Measurements from ENCODE around the gene GPD1L. TPM values are rescaled to one million over a fixed set of nuclear protein-coding genes. Genes with fewer than 3 reads are reported as not detected.

The GPD1L gene
- total RNA-seq, 6 experiments from 2014 or later: 2.7 to 8.3 (median 4.2) TPM

DNA sequence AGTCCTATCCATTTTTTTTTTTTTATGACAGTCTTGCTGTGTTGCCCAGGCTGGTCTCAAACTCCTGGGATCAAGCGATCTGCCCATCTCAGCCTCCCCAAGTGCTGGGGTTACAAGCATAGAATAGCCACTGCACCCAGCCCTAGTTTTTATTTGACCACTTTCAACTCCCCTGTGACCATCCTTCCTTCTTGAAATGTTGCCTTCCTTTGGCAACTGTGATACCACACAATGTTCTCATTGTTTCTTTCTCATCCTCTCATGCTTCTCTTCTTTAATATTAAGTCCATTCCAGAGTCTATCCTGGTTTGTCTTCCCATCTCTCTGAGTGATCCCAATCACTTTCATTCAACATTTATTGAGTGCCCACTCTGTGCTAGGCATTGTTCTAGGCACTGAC is 7.9 kb upstream of the GPD1L start:
- TF ChIP-seq, protein P1, sequence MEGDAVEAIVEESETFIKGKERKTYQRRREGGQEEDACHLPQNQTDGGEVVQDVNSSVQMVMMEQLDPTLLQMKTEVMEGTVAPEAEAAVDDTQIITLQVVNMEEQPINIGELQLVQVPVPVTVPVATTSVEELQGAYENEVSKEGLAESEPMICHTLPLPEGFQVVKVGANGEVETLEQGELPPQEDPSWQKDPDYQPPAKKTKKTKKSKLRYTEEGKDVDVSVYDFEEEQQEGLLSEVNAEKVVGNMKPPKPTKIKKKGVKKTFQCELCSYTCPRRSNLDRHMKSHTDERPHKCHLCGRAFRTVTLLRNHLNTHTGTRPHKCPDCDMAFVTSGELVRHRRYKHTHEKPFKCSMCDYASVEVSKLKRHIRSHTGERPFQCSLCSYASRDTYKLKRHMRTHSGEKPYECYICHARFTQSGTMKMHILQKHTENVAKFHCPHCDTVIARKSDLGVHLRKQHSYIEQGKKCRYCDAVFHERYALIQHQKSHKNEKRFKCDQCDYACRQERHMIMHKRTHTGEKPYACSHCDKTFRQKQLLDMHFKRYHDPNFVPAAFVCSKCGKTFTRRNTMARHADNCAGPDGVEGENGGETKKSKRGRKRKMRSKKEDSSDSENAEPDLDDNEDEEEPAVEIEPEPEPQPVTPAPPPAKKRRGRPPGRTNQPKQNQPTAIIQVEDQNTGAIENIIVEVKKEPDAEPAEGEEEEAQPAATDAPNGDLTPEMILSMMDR (IDR thresholded peaks at IDR 0.05): no peak
- H3K27ac Mint-ChIP-seq: no peak overlapping the region
- H3K9me3 Mint-ChIP-seq: peaks cover 12% of the 10 kb centered on the region; the same call in 1 of the 2 replicates
- peaks cover 9% of the 10 kb centered on the region for H3K27me3 Mint-ChIP-seq (ENCODE audit: insufficient read depth)
- no peak for DNase-seq
- H3K4me1 Mint-ChIP-seq (ENCODE audit: low read depth): no peaks in the 10 kb centered on the region
- no peaks in the 10 kb centered on the region for H3K36me3 Mint-ChIP-seq (ENCODE audit: low read depth)
- H3K4me3 Mint-ChIP-seq: no peak overlapping the region

DNA sequence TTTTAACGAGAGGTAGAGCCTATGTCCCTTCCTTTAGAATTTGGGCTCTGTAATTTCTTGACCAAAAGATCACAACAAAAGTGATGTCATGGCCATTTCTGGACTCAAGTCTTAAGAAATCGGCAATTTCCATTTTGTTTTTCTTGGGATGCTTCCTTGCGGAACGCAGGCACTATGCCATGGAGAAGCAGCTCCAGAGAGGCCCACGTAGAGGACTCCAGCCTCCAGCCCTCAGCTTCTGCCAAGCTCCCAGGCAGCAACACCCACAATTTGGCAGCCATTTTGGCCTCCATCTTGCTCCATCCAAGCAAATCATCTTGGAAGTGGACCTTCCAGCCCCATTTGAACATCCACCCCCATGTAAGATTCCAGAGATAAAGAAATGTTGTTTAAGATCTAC is 6.0 kb upstream of the GPD1L start:
- TF ChIP-seq, protein P1 (IDR thresholded peaks at IDR 0.05): no peak
- Mint-ChIP-seq H3K4me3 (no peak overlapping the region), H3K4me1 (ENCODE audit: low read depth) (no peaks in the 10 kb centered on the region), H3K27ac (no peak overlapping the region), H3K9me3 (peaks cover 12% of the 10 kb centered on the region; the same call in 1 of the 2 replicates), H3K27me3 (ENCODE audit: insufficient read depth) (peaks cover 9% of the 10 kb centered on the region), H3K36me3 (ENCODE audit: low read depth) (no peaks in the 10 kb centered on the region)
- DNase-seq: no peak

DNA sequence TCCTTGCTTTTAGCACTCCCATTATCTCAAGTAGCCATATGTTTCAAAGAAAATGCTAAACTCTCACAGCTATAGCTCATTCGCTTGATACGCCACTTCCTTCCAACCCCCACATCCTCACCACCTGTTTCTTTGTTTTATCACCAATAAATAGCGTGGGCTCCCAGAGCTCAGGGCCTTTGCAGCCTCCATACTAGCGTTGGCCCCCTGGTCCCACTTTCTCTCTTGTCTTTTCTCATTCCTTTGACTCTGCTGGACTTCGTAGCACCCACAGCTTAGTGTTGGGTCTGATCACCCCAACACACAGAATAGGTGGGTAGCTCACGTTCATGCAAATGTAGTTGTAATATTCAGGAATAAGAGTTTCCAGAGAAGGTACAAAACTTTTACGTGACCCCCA is 4.1 kb upstream of the GPD1L start:
- TF ChIP-seq, protein P1 (IDR thresholded peaks at IDR 0.05): no peak
- Mint-ChIP-seq H3K27ac (no peak overlapping the region), H3K4me3 (no peak overlapping the region), H3K9me3 (peaks cover 12% of the 10 kb centered on the region; the same call in 1 of the 2 replicates), H3K27me3 (ENCODE audit: insufficient read depth) (peaks cover 7% of the 10 kb centered on the region), H3K36me3 (ENCODE audit: low read depth) (no peaks in the 10 kb centered on the region), H3K4me1 (ENCODE audit: low read depth) (peaks cover 10% of the 10 kb centered on the region)
- no peak for DNase-seq

DNA sequence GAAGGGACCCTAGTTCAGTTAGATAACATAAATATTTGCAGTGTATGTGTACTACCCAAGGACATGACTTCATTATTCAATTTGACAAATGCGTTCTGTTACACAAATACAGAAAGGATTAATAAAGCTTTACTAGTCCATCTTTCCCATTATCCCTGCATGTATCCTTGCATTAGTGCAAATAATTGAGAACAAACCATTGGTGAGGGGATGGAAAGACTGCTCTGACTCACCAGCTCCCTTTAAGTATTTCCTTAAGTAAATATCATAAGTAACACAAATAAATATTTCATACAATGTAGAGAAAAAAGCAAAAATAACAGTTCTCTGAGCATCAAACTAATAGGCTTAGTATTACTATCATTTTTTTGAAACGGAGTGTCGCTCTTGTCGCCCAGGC is 1.9 kb upstream of the GPD1L start:
- H3K27me3 Mint-ChIP-seq (ENCODE audit: insufficient read depth): peaks cover 5% of the 10 kb centered on the region
- no peak overlapping the region for H3K27ac Mint-ChIP-seq

DNA sequence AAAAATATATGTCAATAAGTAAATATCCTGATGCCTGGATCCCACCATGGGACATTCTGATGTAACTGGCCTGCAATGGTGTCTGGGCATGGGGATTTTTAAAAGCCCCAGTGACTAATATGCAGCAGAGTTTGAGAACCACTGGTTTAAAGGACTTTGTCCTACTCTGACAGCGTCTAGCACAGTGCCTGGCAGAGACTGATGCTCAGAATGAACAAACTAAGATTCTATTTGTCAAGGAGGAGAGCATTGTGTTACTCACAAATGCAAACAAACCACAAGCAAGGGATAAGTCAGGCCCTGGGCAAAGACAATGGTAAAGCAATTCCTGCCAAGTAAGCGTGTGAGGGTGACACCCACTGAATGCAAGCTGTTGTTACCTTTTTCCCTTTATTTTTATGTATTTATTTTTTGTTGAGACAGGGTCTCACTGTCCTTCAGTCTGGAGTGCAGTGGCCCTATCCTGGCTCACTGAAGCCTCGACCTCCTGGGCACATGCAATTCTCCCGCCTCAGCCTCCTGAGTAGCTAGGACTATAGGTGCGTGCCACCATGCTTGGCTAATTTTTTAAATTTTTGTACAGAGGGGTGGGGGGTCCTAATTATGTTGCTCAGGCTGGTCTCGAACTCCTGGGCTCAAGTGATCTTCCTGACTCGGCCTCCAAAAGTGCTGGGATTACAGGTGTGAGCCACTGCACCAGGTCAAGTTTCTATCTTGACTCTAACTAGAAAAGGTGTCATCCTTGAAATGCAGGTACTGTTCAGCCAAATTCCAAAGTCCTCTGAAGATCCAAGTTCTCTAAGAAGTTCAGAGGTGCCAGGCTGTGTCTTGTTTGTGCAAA is 909 bp upstream of the GPD1L start:
- Mint-ChIP-seq H3K4me3 (peak overlapping the region; percentile 93), H3K27ac (no peak overlapping the region), H3K36me3 (ENCODE audit: low read depth) (no peaks in the 10 kb centered on the region), H3K4me1 (ENCODE audit: low read depth) (peaks cover 18% of the 10 kb centered on the region), H3K27me3 (ENCODE audit: insufficient read depth) (peaks cover 6% of the 10 kb centered on the region), H3K9me3 (peaks cover 12% of the 10 kb centered on the region; the same call in 1 of the 2 replicates)
- DNase-seq: no peak
- TF ChIP-seq, protein P1 (IDR thresholded peaks at IDR 0.05): no peak

More for the DNA sequence above, 1.9 kb upstream of the GPD1L start:
- Mint-ChIP-seq H3K36me3 (ENCODE audit: low read depth) (no peaks in the 10 kb centered on the region), H3K4me1 (ENCODE audit: low read depth) (peaks cover 16% of the 10 kb centered on the region), H3K4me3 (no peak overlapping the region), H3K9me3 (peaks cover 12% of the 10 kb centered on the region; the same call in 1 of the 2 replicates)
- TF ChIP-seq, protein P1 (IDR thresholded peaks at IDR 0.05): no peak
- no peak for DNase-seq

All from HFFc6 (cell line).